A673 (cell line): ENCODE data around the gene LRRC57. TPM values are rescaled to one million over a fixed set of nuclear protein-coding genes. Genes with fewer than 3 reads are reported as not detected.

Experiments
- BruUV-seq: library from RNA; stranded (reverse); fragments of 400-500 nt; replicated peaks from 2 replicates; lab custom pipeline; 2021; lab: Mats Ljungman, UMichigan
- CTCF ChIA-PET: fragments of 300-600 bp; sonication (Branson Sonifier 250); formaldehyde crosslinking; loops from one replicate; lab custom pipeline; 2022; ENCODE audit warnings: antibody characterized with exemption; lab: Charles Lee
- POLR2A ChIA-PET: fragments of 300-600 bp; sonication (Branson Sonifier 250); formaldehyde crosslinking; loops from one replicate; lab custom pipeline; 2022; ENCODE audit warnings: antibody characterized with exemption; ENCODE audit not compliant: low non-redundant PET; lab: Charles Lee
- DNase-seq: peaks from one replicate; pipeline ENCODE4 v3.0.0-alpha.2; 2015; ENCODE audit warnings: low spot score
- H3K27ac ChIP-seq: fragments of 200-600 bp; sonication (generic); 2 replicates; pipeline ENCODE4 v1.5.1; 2016; ENCODE audit warnings: mixed run types, low read depth, mild to moderate bottlenecking, mixed read lengths, antibody characterized with exemption, low read length; ENCODE audit not compliant: poor library complexity, severe bottlenecking
- H3K27me3 ChIP-seq: fragments of 200-600 bp; sonication (generic); replicated peaks from 2 replicates; pipeline ENCODE4 v1.6.1; 2017; ENCODE audit warnings: mixed run types, low read depth, mild to moderate bottlenecking, mixed read lengths, antibody characterized with exemption, low read length; ENCODE audit not compliant: insufficient read depth, poor library complexity
- H3K36me3 ChIP-seq: fragments of 200-600 bp; sonication (generic); 2 replicates; pipeline ENCODE4 v1.6.1; 2016; ENCODE audit warnings: mixed run types, mild to moderate bottlenecking, mixed read lengths, antibody characterized with exemption, low read length; ENCODE audit not compliant: insufficient read depth, poor library complexity, severe bottlenecking
- H3K4me1 ChIP-seq: fragments of 200-600 bp; sonication (generic); 2 replicates; pipeline ENCODE4 v1.6.1; 2017; ENCODE audit warnings: mixed run types, mild to moderate bottlenecking, mixed read lengths, antibody characterized with exemption, low read length; ENCODE audit not compliant: insufficient read depth, poor library complexity, severe bottlenecking
- H3K4me3 ChIP-seq: fragments of 200-600 bp; sonication (generic); 2 replicates; pipeline ENCODE4 v1.5.1; 2016; ENCODE audit warnings: low read depth, mixed run types, mild to moderate bottlenecking, mixed read lengths, low read length; ENCODE audit not compliant: poor library complexity, severe bottlenecking
- H3K9me3 ChIP-seq: fragments of 200-600 bp; sonication (generic); 2 replicates; pipeline ENCODE4 v1.6.1; 2016; ENCODE audit warnings: mixed run types, low read depth, mild to moderate bottlenecking, mixed read lengths, antibody characterized with exemption, low read length; ENCODE audit not compliant: poor library complexity, severe bottlenecking
- CTCF ChIP-seq: fragments of 300-800, 200-600 bp; sonication (generic); conservative IDR thresholded peaks from 2 replicates; pipeline ENCODE4 v1.5.1; 2017; ENCODE audit warnings: low read depth, mild to moderate bottlenecking, antibody characterized with exemption, low read length, moderate library complexity, mixed read lengths
- EZH2 ChIP-seq: fragments of 200-600 bp; sonication (generic); IDR thresholded peaks from 2 replicates; pipeline ENCODE4 v1.6.1; 2017; ENCODE audit warnings: borderline replicate concordance, low read depth, mild to moderate bottlenecking, mixed read lengths, antibody characterized with exemption, low read length; ENCODE audit not compliant: poor library complexity, severe bottlenecking
- intact Hi-C: fragments of 100-400 bp; cut with micrococcal nuclease; formaldehyde crosslinking; loops from one replicate; pipeline ENCODE4 v1.10.0; 2022; ENCODE audit not compliant: unreplicated experiment
- total RNA-seq: library from RNA; stranded (reverse); gene quantifications from 2 replicates; pipeline ENCODE4 v1.2.3, GENCODE V29; 2021

LRRC57 gene
- total RNA-seq, 1 experiment from 2014 or later, result 32.7 TPM

DNA sequence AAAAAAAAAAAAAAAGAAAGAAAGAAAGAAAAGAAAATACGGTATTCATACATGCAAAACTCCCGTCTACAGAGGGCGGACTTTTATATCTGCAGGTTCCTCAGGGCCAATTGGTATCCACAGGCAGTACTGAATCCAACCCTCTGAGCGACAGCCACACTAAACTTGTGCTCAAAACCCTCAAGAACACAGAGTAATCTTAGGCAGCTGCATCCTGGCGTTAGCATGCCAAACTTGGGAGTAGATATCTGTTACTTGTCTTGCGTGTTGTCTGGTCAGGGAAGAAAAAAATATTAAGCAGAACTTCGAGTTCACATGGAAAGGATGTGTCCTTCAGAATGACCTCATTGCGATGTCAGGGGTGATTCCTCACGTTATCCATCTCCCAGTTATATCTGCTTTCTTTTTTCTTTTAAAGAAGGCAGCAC lies 40.3 kb downstream of the LRRC57 start:
- no TSS peak for BruUV-seq
- DNase-seq, result no peak
- Histone ChIP-seq H3K4me1 (no peaks in the 10 kb centered on the region), H3K9me3 (no peaks in the 10 kb centered on the region), H3K36me3 (no peaks in the 10 kb centered on the region), H3K27ac (no peak overlapping the region), H3K4me3 (no peak overlapping the region), H3K27me3 (no peaks in the 10 kb centered on the region)
- intact Hi-C loops, result no loop called here
- CTCF ChIA-PET, result no interaction called here
- POLR2A ChIA-PET, result no interaction called here
- TF ChIP-seq CTCF (no peak), EZH2 (no peak)

DNA sequence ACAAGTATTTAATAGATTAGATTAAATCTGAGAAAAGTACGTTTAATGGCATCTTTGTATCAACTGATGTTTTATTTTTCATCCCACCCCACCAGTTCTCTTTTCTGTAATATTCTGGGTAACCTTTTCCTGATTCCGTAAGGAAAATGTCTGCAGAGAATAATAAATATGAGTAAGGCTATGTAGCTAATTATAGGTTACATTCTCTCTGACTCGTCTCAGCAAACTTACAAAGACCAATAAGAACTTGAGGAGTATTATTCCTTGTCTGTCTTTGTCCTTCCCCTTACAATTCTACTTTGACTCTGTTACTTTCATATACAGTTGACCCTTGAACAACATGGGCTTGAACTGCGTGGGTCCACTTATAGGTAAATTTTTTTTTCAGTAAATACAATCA lies 41.1 kb downstream of the LRRC57 start:
- Histone ChIP-seq H3K27me3 (no peaks in the 10 kb centered on the region), H3K4me1 (no peaks in the 10 kb centered on the region), H3K9me3 (no peaks in the 10 kb centered on the region), H3K36me3 (no peaks in the 10 kb centered on the region), H3K27ac (no peak overlapping the region), H3K4me3 (no peak overlapping the region)
- no TSS peak for BruUV-seq
- TF ChIP-seq CTCF (no peak), EZH2 (no peak)
- intact Hi-C loops, result no loop called here
- no peak for DNase-seq
- POLR2A ChIA-PET, result no interaction called here
- CTCF ChIA-PET, result no interaction called here

- Histone ChIP-seq H3K27ac (peak overlapping the region; percentile 40), H3K36me3 (no peaks in the 10 kb centered on the region), H3K27me3 (no peaks in the 10 kb centered on the region), H3K9me3 (no peaks in the 10 kb centered on the region), H3K4me3 (no peak overlapping the region), H3K4me1 (peaks cover 5% of the 10 kb centered on the region)
- intact Hi-C loops, result no loop called here
- DNase-seq, result no peak
- ChIA-PET CTCF (no interaction called here), POLR2A (no interaction called here)
- no peak for TF ChIP-seq CTCF
- no peak for TF ChIP-seq EZH2
- no TSS peak for BruUV-seq
Observed at GRCh38 chr15:42504631-42505030, 44.0 kb downstream of the LRRC57 start.
